Liver (tissue), 9 donors: ENCODE measurements around the gene CLIC5. TPM values are rescaled to one million over a fixed set of nuclear protein-coding genes. Genes with fewer than 3 reads are reported as not detected.

Experiments
- DNase-seq: peaks from one replicate; pipeline ENCODE4 v3.0.0-alpha.2; 2017; ENCODE audit warnings: low spot score
- H3K27ac ChIP-seq, 2 donors: one replicate each; pipeline ENCODE4 v1.7.0; 2013; ENCODE audit warnings: inconsistent platforms in 2 of 2, low read length in 2 of 2, control low read depth in 1 of 2, low read depth in 1 of 2, mild to moderate bottlenecking in 1 of 2
- H3K27me3 ChIP-seq, 4 donors: one replicate each; pipeline versions ENCODE4 v1.6.1 to v1.7.0; 2013; ENCODE audit warnings: low read length in 3 of 4, inconsistent platforms in 1 of 4, mild to moderate bottlenecking in 1 of 4, moderate library complexity in 1 of 4; ENCODE audit not compliant: control insufficient read depth in 4 of 4, insufficient read depth in 4 of 4
- H3K36me3 ChIP-seq, 4 donors: one replicate each; pipeline versions ENCODE4 v1.6.1 to v1.7.0; 2013; ENCODE audit warnings: low read length in 3 of 4, mild to moderate bottlenecking in 3 of 4, low read depth in 1 of 4, moderate library complexity in 1 of 4; ENCODE audit not compliant: control insufficient read depth in 4 of 4, insufficient read depth in 3 of 4
- H3K4me1 ChIP-seq, 4 donors: one replicate each; pipeline versions ENCODE4 v1.6.1 to v1.7.0; 2013; ENCODE audit warnings: low read length in 3 of 4, mild to moderate bottlenecking in 3 of 4, moderate library complexity in 1 of 4; ENCODE audit not compliant: control insufficient read depth in 4 of 4, insufficient read depth in 4 of 4
- H3K4me3 ChIP-seq, 3 donors: one replicate each; pipeline versions ENCODE4 v1.6.1 to v1.7.0; 2013; ENCODE audit warnings: low read length in 3 of 3, control low read depth in 1 of 3, low read depth in 1 of 3, mild to moderate bottlenecking in 1 of 3
- H3K9ac ChIP-seq, 2 donors: one replicate each; pipeline ENCODE4 v1.7.0; 2013; ENCODE audit warnings: low read length in 2 of 2, mild to moderate bottlenecking in 2 of 2, moderate library complexity in 2 of 2, control low read depth in 1 of 2, low read depth in 1 of 2
- H3K9me3 ChIP-seq, 4 donors: one replicate each; pipeline versions ENCODE4 v1.6.1 to v1.7.0; 2013; ENCODE audit warnings: low read length in 3 of 4; ENCODE audit not compliant: control insufficient read depth in 4 of 4
- EGR1 ChIP-seq, 2 donors: IDR thresholded peaks; 2 replicates each; pipeline ENCODE4 v1.6.1; 2016 to 2018; ENCODE audit warnings: antibody characterized with exemption in 2 of 2, low read depth in 2 of 2
- FOXA1 ChIP-seq: IDR thresholded peaks from 2 replicates; pipeline ENCODE4 v1.6.1; 2016; ENCODE audit warnings: antibody characterized with exemption
- FOXA2 ChIP-seq: IDR thresholded peaks from 2 replicates; pipeline ENCODE4 v1.6.1; 2016; ENCODE audit warnings: antibody characterized with exemption
- GABPA ChIP-seq, 2 donors: IDR thresholded peaks in 1 of 2; conservative IDR thresholded peaks in 1 of 2; 2 replicates each; pipeline ENCODE4 v1.6.1; 2016; ENCODE audit warnings: antibody characterized with exemption in 2 of 2, mild to moderate bottlenecking in 1 of 2, moderate library complexity in 1 of 2
- HNF4A ChIP-seq, 2 donors: conservative IDR thresholded peaks; 2 replicates each; pipeline ENCODE4 v1.6.1; 2016; ENCODE audit warnings: antibody characterized with exemption in 2 of 2, mild to moderate bottlenecking in 2 of 2
- HNF4G ChIP-seq: IDR thresholded peaks from 2 replicates; pipeline ENCODE4 v1.6.1; 2016; ENCODE audit warnings: antibody characterized with exemption
- JUND ChIP-seq, 2 donors: IDR thresholded peaks; 2 replicates each; pipeline ENCODE4 v1.6.1; 2016; ENCODE audit warnings: antibody characterized with exemption in 2 of 2
- NR2F2 ChIP-seq: IDR thresholded peaks from 2 replicates; pipeline ENCODE4 v1.6.1; 2016; ENCODE audit warnings: antibody characterized with exemption
- RAD21 ChIP-seq, 2 donors: IDR thresholded peaks; 2 replicates each; pipeline ENCODE4 v1.6.1; 2016; ENCODE audit warnings: antibody characterized with exemption in 2 of 2, mild to moderate bottlenecking in 2 of 2
- SP1 ChIP-seq: IDR thresholded peaks from 2 replicates; pipeline ENCODE4 v1.6.1; 2018; ENCODE audit warnings: antibody characterized with exemption, mild to moderate bottlenecking
- TAF1 ChIP-seq: conservative IDR thresholded peaks from 2 replicates; pipeline ENCODE4 v1.6.1; 2016; ENCODE audit warnings: antibody characterized with exemption, mild to moderate bottlenecking
- YY1 ChIP-seq: IDR thresholded peaks from 2 replicates; pipeline ENCODE4 v1.6.1; 2016; ENCODE audit warnings: antibody characterized with exemption, mild to moderate bottlenecking
- WGBS: extraction: QIAGEN DNeasy Blood & Tissue Kit; methylation state at CpG from one replicate; pipeline ENCODE4 v1.1.7; 2013; 5-methylcytosine and 5-hydroxymethylcytosine counted together
- polyA plus RNA-seq, 2 donors: library from polyadenylated mRNA; stranded (reverse) in 1 of 2; unstranded in 1 of 2; fragments of 200-250 nt in 1 of 2; fragments of >200 nt in 1 of 2; fragmentation: Nextera tagmentation in 1 of 2; extraction: Ambion mirVana in 1 of 2; gene quantifications; one replicate each; pipeline versions ENCODE4 v1.2.1 to v1.2.3, GENCODE V29; 2013 to 2015
- total RNA-seq, 2 donors: library from RNA; depleted of rRNA; stranded (reverse); fragments of >200 nt; gene quantifications; one replicate each; pipeline ENCODE4 v1.2.3, GENCODE V29; 2014
- TF ChIP-seq, protein P1 (sequence below): IDR thresholded peaks from 2 replicates; pipeline ENCODE4 v1.6.1; 2016; ENCODE audit warnings: antibody characterized with exemption
- TF ChIP-seq, protein P2 (sequence below): fragments of 150-350 bp; IDR thresholded peaks from 2 replicates; pipeline ENCODE4 v1.5.1; 2017; ENCODE audit warnings: improper control_type of control experiment, low read depth, low read length; ENCODE audit not compliant: missing input control
- TF ChIP-seq, protein P3 (sequence below): IDR thresholded peaks from 2 replicates; pipeline ENCODE4 v1.6.1; 2016; ENCODE audit warnings: antibody characterized with exemption
- TF ChIP-seq, protein P4 (sequence below): IDR thresholded peaks from 2 replicates; pipeline ENCODE4 v1.6.1; 2016; ENCODE audit warnings: antibody characterized with exemption
- TF ChIP-seq, protein P5 (sequence below): IDR thresholded peaks from 2 replicates; pipeline ENCODE4 v1.6.1; 2016; ENCODE audit warnings: antibody characterized with exemption, mild to moderate bottlenecking
- donor health status: healthy.
- donor health status: healthy.
- donor health status: healthy.
- donor health status: healthy.
- donor health status: healthy.

The CLIC5 gene
- total and polyA plus RNA-seq, 4 donors: 0.05 to 0.33 (median 0.14) TPM

DNA sequence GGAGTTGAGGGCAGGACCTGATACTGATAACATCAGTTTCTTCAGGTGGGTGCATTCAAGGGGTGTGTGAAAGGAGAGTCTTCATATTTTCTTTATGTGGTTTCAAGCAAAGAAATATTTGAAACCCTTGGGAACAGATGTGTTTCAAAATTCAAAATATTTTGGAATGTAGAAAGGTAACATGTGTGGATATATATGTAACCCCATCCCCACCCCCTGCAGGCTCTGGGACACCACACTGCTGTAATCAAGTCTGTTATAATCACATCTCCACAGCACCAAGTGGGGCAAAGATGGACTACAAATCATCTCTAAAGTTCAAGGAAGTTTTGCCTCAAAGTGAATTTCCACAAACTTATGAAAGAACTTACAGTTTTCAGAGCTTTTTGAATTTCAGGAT is 41.1 kb downstream of the CLIC5 start:
- DNase-seq: no peak
- Histone ChIP-seq H3K4me3 (no peak overlapping the region), H3K36me3 (no peaks in the 10 kb centered on the region), H3K4me1 (no peaks in the 10 kb centered on the region), H3K27me3 (no peaks in the 10 kb centered on the region), H3K9me3 (peaks cover 0 to 5% (median 2%) of the 10 kb centered on the region in 4 donors), H3K27ac (no peak overlapping the region), H3K9ac (no peak overlapping the region)
- no peak for TF ChIP-seq TAF1
- TF ChIP-seq SP1: no peak
- TF ChIP-seq YY1: no peak
- TF ChIP-seq EGR1 (IDR thresholded peaks at IDR 0.05; ENCODE audit: low read depth in 2 of 2): no peak
- TF ChIP-seq GABPA (IDR thresholded peaks at IDR 0.05 in 1 of 2, conservative IDR thresholded peaks at IDR 0.05 in 1 of 2): no peak
- no peak for TF ChIP-seq NR2F2
- no peak for TF ChIP-seq FOXA2
- TF ChIP-seq, protein P1, sequence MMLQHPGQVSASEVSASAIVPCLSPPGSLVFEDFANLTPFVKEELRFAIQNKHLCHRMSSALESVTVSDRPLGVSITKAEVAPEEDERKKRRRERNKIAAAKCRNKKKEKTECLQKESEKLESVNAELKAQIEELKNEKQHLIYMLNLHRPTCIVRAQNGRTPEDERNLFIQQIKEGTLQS: no peak
- TF ChIP-seq JUND (IDR thresholded peaks at IDR 0.05): no peak
- no peak for TF ChIP-seq HNF4G
- TF ChIP-seq RAD21 (IDR thresholded peaks at IDR 0.05): no peak
- TF ChIP-seq, protein P2, sequence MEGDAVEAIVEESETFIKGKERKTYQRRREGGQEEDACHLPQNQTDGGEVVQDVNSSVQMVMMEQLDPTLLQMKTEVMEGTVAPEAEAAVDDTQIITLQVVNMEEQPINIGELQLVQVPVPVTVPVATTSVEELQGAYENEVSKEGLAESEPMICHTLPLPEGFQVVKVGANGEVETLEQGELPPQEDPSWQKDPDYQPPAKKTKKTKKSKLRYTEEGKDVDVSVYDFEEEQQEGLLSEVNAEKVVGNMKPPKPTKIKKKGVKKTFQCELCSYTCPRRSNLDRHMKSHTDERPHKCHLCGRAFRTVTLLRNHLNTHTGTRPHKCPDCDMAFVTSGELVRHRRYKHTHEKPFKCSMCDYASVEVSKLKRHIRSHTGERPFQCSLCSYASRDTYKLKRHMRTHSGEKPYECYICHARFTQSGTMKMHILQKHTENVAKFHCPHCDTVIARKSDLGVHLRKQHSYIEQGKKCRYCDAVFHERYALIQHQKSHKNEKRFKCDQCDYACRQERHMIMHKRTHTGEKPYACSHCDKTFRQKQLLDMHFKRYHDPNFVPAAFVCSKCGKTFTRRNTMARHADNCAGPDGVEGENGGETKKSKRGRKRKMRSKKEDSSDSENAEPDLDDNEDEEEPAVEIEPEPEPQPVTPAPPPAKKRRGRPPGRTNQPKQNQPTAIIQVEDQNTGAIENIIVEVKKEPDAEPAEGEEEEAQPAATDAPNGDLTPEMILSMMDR: no peak
- TF ChIP-seq, protein P3, sequence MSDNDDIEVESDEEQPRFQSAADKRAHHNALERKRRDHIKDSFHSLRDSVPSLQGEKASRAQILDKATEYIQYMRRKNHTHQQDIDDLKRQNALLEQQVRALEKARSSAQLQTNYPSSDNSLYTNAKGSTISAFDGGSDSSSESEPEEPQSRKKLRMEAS: no peak
- TF ChIP-seq, protein P4, sequence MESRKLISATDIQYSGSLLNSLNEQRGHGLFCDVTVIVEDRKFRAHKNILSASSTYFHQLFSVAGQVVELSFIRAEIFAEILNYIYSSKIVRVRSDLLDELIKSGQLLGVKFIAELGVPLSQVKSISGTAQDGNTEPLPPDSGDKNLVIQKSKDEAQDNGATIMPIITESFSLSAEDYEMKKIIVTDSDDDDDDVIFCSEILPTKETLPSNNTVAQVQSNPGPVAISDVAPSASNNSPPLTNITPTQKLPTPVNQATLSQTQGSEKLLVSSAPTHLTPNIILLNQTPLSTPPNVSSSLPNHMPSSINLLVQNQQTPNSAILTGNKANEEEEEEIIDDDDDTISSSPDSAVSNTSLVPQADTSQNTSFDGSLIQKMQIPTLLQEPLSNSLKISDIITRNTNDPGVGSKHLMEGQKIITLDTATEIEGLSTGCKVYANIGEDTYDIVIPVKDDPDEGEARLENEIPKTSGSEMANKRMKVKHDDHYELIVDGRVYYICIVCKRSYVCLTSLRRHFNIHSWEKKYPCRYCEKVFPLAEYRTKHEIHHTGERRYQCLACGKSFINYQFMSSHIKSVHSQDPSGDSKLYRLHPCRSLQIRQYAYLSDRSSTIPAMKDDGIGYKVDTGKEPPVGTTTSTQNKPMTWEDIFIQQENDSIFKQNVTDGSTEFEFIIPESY: no peak
- TF ChIP-seq FOXA1: no peak

DNA sequence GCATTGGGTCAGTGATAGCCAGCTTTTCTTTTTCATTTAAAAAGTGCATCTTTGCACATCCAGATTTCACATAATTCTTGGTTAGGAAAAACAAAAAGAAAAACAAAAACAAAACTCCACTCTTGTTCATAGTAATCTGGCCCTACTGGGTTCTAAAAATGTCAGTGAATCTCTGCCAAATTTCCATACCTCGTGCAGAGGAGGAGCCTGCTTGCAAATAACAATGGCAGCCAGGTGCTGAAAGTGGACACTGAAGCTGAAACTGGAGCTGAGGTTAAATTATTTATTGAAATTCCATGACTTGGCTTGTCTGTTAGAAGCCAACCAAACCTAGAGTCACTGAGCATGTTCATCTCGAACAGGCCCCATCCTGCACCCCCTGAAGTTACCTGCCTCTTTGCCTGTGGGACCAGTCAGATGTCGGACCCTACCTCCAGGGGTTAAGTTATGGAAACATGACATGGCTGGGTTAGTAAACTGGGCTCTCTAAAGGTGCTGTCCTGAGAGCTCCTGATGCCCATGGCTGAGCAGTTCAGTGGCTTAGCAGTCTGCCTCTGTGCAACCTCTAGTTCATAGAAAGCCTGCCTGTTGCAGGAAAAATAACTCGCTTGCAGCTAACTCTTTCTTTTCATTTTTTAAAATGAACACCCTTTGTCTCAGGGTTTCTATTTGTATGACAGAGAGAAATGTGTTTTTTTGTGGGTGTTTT is 42.7 kb downstream of the CLIC5 start:
- no peak overlapping the region for H3K9ac ChIP-seq
- no peak overlapping the region for H3K4me3 ChIP-seq
- WGBS: 95% methylated on average over 4 of the region's 4 CpGs
- H3K27ac ChIP-seq: no peak overlapping the region
- DNase-seq: no peak
- H3K9me3 ChIP-seq: peaks cover 0 to 5% (median 2%) of the 10 kb centered on the region in 4 donors
- no peaks in the 10 kb centered on the region for H3K4me1 ChIP-seq
- H3K36me3 ChIP-seq: no peaks in the 10 kb centered on the region
- H3K27me3 ChIP-seq: no peaks in the 10 kb centered on the region
- TF ChIP-seq FOXA1 (no peak), NR2F2 (no peak), HNF4A (conservative IDR thresholded peaks at IDR 0.05) (no peak), GABPA (IDR thresholded peaks at IDR 0.05 in 1 of 2, conservative IDR thresholded peaks at IDR 0.05 in 1 of 2) (no peak), FOXA2 (no peak), HNF4G (no peak)
- TF ChIP-seq, protein P5, sequence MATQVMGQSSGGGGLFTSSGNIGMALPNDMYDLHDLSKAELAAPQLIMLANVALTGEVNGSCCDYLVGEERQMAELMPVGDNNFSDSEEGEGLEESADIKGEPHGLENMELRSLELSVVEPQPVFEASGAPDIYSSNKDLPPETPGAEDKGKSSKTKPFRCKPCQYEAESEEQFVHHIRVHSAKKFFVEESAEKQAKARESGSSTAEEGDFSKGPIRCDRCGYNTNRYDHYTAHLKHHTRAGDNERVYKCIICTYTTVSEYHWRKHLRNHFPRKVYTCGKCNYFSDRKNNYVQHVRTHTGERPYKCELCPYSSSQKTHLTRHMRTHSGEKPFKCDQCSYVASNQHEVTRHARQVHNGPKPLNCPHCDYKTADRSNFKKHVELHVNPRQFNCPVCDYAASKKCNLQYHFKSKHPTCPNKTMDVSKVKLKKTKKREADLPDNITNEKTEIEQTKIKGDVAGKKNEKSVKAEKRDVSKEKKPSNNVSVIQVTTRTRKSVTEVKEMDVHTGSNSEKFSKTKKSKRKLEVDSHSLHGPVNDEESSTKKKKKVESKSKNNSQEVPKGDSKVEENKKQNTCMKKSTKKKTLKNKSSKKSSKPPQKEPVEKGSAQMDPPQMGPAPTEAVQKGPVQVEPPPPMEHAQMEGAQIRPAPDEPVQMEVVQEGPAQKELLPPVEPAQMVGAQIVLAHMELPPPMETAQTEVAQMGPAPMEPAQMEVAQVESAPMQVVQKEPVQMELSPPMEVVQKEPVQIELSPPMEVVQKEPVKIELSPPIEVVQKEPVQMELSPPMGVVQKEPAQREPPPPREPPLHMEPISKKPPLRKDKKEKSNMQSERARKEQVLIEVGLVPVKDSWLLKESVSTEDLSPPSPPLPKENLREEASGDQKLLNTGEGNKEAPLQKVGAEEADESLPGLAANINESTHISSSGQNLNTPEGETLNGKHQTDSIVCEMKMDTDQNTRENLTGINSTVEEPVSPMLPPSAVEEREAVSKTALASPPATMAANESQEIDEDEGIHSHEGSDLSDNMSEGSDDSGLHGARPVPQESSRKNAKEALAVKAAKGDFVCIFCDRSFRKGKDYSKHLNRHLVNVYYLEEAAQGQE: no peak
